ENCODE results near the gene ZNHIT2.

ZNHIT2 gene

GRCh38 chr11:65100674-65101350 is 16.7 kb downstream of the ZNHIT2 start:
- no peak for DNase-seq

DNA sequence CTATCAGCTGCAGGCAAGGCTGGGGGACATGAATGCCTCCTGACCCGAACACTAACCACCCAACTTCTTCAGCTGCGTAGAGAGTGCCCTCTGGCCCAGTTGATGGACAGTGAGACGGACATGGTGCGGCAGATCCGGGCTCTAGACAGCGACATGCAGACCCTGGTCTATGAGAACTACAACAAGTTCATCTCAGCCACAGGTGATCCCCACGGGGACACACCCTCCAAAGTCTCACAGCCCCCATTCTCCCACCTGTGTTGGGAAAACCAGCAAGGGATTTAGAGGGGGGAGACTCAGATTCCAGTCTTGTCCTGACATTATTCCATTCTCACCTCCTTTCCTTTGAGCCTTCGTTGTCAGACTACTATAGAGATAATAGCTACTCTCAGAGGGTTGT is 20.6 kb downstream of the ZNHIT2 start:
- no peak for DNase-seq

DNA sequence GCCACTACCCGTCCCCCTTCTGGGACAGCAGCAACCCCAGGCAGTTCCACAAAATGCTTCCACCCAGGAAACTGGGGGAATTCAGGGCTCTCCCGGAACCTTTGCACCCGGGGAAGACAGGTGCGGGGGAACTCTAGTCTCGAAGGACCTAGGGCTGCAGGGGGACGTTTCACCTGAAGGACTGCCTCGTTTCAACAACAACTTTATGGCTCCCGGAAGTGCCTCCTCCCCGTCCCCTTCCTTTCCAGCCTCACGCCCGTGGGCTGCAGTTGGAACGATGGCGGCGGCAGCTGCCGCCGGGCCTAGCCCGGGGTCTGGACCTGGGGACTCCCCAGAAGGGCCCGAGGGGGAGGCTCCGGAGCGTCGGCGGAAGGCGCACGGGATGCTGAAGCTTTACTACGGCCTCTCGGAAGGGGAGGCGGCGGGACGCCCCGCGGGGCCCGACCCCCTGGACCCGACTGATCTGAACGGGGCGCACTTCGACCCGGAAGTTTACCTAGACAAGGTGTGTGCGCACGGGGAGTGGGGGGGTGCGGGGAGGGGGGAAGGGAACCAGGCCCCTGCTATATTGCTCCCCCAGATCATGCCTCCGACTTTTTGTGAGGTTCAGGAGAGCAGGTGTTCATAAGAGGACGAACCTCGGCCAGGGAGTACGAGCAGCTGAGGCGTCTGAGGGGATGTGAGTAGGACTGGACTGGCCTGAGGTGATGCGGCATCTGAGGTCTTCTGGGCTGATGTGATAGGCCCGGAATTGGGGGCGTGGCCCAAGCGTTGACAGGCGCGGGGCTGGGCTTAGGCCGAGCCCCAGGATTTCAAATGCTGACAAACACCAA is 21.3 kb downstream of the ZNHIT2 start, which contains the start of gene VPS51:
Gene VPS51, plus strand, starts transcription at position 241 of the 833 bp plus-strand sequence. Its CDS starts 37 bp downstream, at position 278.
- peak; percentile 88 for DNase-seq

GRCh38 chr11:65095427-65095826 is 22.1 kb downstream of the ZNHIT2 start:
- no peak for DNase-seq

DNA sequence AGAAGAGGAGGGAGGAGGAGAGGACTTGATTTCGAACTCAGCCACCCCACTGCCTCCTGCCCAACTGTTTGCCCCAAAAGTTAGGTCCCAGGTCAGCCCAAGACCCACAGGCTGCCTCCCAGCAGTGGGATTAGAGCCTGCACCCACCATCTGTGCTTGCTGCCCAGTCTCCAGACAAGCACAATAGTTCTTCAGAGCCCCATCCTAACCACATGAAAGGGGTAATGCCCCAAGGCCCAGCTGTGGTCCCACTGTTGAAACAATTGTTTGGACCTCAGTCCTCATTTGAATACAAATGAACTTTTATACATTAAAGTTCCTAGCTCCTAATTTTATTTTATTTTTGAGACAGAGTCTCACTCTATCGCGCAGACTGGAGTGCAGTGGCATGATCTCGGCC is 26.9 kb downstream of the ZNHIT2 start:
- no peak for DNase-seq

- no peak for DNase-seq
Measured at GRCh38 chr11:65089621-65090020, 27.9 kb downstream of the ZNHIT2 start.

GRCh38 chr11:65087827-65088226 is 29.7 kb downstream of the ZNHIT2 start:
- DNase-seq, result no peak

GRCh38 chr11:65087216-65087615 is 30.3 kb downstream of the ZNHIT2 start:
- no peak for DNase-seq

GRCh38 chr11:65086809-65087208 is 30.7 kb downstream of the ZNHIT2 start:
- no peak for DNase-seq

GRCh38 chr11:65085446-65085845 is 32.1 kb downstream of the ZNHIT2 start:
- no peak for DNase-seq

DNA sequence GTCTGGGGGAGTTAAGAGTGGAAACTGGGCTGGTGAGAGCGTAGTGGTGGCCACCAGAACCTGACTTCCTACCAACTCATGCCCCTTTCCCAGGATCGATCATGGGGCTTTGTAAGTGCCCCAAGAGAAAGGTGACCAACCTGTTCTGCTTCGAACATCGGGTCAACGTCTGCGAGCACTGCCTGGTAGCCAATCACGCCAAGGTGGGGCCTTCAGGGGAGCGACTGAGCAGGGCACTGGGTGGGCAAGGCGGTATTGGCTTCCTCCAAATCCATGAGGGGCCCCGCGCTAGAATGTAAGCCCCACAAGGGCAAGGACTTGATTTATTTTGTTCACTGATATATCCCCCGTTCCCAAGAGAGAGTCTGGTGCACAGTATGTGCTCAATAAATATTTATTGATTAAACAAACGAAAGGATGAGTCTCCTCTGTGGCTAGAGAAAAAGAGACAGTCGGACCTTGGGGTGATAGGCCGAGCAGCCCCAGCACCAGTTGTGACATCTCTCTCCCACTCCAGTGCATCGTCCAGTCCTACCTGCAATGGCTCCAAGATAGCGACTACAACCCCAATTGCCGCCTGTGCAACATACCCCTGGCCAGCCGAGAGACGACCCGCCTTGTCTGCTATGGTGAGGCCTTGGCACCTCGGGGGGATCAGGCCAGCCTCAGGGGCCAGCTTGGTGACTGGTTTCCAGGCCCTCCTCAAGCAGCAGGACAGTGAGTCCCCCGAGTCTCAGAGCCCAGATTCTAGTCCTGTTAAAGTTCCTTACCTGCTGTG is 32.7 kb downstream of the ZNHIT2 start:
- no peak for DNase-seq

DNA sequence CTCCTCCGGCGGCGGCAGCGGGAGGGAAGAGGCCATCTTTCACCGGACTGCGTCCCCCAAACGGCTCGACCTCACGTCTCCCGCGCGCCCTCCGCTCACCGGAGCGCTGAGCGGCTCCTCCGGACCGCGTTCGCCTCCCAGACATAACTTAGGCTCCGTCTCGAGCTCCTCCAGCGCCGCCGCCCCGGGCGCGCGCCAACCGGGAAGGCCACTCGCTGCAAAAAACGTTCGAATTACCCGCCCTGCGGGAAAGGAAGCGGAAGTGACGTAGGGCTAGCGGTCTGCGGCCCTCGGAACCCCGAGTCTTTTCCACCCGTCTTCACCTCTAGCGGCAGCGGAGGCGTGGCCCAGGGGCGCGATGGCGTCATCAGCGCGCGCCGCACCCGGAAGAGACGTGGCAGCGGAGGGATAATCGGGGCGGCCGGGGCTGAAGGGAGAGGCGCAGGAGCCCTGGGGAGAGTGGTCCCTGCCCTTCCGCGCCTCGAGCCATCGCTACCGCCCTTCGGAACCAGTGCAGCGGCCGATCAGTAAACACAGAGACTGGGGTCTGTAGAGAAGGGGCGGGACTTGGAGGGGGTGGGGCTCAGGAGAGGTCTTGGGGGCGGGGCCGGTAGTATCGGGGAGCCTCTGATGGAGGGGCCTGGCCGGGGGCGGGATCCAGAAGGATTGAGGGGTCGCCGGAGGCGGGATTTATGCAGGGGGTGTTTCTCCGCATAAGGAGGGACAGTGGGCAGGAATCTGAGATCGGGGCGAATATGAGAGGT is 33.5 kb downstream of the ZNHIT2 start, which contains the start of the genes CDCA5 and ZFPL1:
Gene CDCA5, minus strand, starts transcription at position 207 of the 764 bp plus-strand sequence. Its CDS starts 62 bp downstream, at position 145.
Gene ZFPL1, plus strand, starts transcription at position 389 of the 764 bp plus-strand sequence. CDS start 477 bp downstream, outside the sequence.
- DNase-seq, result peak; percentile 97

GRCh38 chr11:65083134-65083833 is 34.2 kb downstream of the ZNHIT2 start:
- DNase-seq, result no peak

DNA sequence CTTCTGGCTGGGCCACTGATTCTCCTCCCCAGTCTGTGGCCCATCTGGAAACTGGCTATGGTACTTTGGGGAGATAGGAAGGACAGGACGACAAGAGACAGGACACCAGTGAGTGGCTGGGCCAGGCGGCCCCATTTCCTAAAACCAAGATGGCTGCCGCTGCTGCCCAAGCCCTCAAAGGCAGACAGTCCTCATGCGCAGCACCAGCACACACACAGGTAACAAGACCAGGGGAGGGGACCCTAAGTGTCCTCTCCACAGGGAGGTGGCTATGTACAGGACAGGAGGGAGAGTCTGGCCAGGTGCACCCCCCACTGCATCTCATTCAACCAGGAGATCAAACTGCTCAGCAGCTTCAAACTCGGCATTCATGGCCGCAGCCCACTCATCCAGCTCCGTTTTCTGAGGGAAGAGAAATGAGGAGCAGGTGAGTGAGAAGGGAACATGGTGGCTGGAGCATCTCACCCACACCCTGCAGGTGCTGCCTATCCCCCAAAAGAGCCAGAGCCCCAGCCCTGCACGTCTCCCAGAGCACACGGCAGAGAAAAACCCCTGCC is 38.6 kb downstream of the ZNHIT2 start:
- DNase-seq, result no peak

DNA sequence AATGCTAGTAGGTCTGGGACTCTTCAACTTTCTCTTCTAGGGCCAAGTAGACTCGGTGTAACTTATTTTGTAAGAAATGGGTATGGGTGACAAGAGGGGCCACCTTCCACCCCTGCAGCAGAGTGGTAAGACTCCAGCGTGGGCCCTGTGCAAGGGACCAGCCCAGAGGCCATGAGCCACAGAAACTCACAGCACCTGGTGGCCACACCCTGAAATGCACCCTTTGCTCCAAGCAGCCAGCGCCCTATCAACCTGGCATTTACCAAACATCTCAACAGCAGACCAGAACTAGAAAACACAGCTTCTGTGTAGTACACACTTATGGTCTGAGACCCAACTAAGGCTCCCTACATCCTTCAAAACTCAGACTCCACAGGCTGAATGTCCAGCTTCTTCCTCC is 39.4 kb downstream of the ZNHIT2 start:
- peak; percentile 34 for DNase-seq

DNA sequence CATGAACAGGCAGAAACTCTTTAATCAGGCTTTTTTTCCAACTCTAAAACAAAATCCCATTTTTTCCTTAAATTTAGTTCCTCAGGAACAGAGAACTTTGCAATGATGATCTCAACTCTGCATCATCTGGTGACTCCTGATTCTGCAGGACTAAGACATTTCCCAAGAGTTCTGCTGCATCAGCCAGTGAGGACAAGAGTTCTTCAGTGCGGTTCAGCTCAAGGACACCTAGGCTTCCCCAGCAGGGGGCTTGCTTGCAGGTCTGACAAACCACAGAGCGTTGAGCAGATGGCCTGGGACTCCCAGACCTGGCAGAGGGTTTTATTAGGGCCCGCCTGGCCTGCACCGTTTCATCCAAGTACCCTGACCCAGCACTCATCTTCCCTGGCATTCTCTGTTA is 40.0 kb downstream of the ZNHIT2 start:
- DNase-seq, result no peak

DNA sequence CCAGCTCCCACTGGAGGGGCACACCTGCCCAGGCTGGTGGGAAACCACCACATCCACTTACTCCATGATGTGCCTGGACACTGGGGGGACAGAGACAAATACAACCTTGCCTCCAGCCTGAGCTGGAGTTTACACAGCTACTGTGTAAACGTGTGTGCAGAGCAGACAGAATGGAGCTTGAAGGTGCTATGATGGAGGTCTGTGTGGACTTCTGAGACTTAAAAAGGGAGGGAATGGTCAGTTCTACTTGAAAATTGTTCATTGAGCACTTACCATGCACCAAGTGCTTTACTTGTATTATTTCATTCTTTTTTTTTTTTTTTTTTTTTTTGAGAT is 44.9 kb downstream of the ZNHIT2 start:
- no peak for DNase-seq

DNA sequence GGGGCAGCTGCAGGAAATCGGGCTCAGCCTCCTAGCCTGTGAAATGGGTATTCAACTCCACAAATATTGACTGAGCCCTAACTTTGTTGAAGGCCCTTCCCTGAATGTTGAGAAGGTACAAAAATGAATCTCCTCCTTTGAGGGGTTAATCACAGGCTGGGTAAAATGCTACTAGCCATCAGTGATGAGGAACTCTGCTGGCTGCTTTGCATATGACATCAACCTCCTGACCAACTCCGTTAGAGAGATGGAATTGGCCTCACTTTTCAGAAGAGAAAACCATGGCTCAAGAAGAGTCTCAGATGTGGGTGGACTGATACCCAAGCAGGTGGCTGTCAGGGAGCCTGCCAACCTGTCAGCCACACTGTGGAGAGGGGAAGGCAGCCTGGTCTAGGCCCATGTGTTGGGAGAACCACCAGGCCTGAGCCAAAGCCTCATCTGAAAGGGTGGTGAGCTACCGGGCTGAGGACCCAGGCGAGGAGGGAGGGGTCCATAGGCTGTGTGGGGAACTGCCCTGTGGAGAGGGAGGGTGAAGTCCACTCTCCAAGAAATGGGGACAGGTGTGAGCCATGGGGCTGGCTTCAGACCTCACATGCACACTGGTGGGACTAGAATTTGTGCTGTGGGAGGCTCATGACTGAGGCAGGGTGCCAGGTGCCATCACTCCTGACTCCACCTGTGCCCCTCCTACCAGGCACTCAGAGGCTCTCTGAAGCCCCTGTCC is 45.4 kb downstream of the ZNHIT2 start:
- DNase-seq, result no peak

DNA sequence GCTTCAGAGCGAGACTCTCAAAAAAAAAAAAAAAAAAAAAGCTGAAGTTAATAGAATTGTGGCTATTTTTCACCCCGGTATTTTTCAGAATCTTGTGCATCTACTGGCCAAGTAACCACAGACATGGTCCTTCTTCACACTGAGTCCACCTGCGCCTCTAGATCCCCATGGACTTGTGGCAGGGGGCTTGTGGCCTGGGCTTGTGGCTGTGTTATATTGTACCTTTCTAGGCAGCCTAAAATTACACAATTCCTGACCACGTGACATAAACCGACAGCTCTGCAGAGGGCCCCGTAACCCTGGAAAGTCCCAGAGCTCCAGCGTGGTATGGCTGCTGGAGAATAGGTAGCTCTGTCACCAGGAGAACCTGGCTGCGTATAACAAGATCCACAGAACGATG is 48.3 kb downstream of the ZNHIT2 start:
- DNase-seq, result no peak

GRCh38 chr11:65067446-65067845 is 50.1 kb downstream of the ZNHIT2 start:
- no peak for DNase-seq

- DNase-seq, result no peak
Measured at GRCh38 chr11:65066805-65067291, 50.7 kb downstream of the ZNHIT2 start.
